Measurements from ENCODE around the gene VPS11. TPM values are rescaled to one million over a fixed set of nuclear protein-coding genes. Genes with fewer than 3 reads are reported as not detected.

VPS11 gene
- polyA plus RNA-seq, 1 donor: 29.4 TPM

- DNase-seq: no peak
Observed at GRCh38 chr11:119126675-119127268, 59.2 kb downstream of the VPS11 start.

- DNase-seq: no peak
Observed at GRCh38 chr11:119130662-119131061, 63.0 kb downstream of the VPS11 start.

Other genes with a start within 250 kb of the VPS11 start
- not detected for gene CXCR5, start 183.9 kb upstream of the VPS11 start, polyA plus RNA-seq (ENCODE audit: insufficient read length)
- gene BCL9L, start 141.9 kb upstream of the VPS11 start, polyA plus RNA-seq (ENCODE audit: insufficient read length): 110 TPM
- gene UPK2, start 111.5 kb upstream of the VPS11 start, polyA plus RNA-seq (ENCODE audit: insufficient read length): 1.2 TPM
- not detected for gene FOXR1, start 96.1 kb upstream of the VPS11 start, polyA plus RNA-seq (ENCODE audit: insufficient read length)
- gene CENATAC, start 69.7 kb upstream of the VPS11 start, polyA plus RNA-seq (ENCODE audit: insufficient read length): 21.5 TPM
- gene RPS25, start 49.5 kb upstream of the VPS11 start, polyA plus RNA-seq (ENCODE audit: insufficient read length): 1,495 TPM
- gene TRAPPC4, start 49.1 kb upstream of the VPS11 start, polyA plus RNA-seq (ENCODE audit: insufficient read length): 36.3 TPM
- 10.2 TPM for gene SLC37A4, start 36.9 kb upstream of the VPS11 start, polyA plus RNA-seq (ENCODE audit: insufficient read length)
- 37.2 TPM for gene HYOU1, start 10.6 kb upstream of the VPS11 start, polyA plus RNA-seq (ENCODE audit: insufficient read length)
- gene HMBS, start 17.1 kb downstream of the VPS11 start, polyA plus RNA-seq (ENCODE audit: insufficient read length): 19.7 TPM
- 28.9 TPM for gene DPAGT1, start 34.0 kb downstream of the VPS11 start, polyA plus RNA-seq (ENCODE audit: insufficient read length)
- 8.0 TPM for gene C2CD2L, start 39.5 kb downstream of the VPS11 start, polyA plus RNA-seq (ENCODE audit: insufficient read length)
- 21.8 TPM for gene HINFP, start 53.8 kb downstream of the VPS11 start, polyA plus RNA-seq (ENCODE audit: insufficient read length)
- 0.34 TPM for gene ABCG4, start 81.2 kb downstream of the VPS11 start, polyA plus RNA-seq (ENCODE audit: insufficient read length)
- 14.6 TPM for gene NLRX1, start 100.9 kb downstream of the VPS11 start, polyA plus RNA-seq (ENCODE audit: insufficient read length)
- gene NHERF4, start 117.7 kb downstream of the VPS11 start, polyA plus RNA-seq (ENCODE audit: insufficient read length): not detected
- gene CBL, start 138.5 kb downstream of the VPS11 start, polyA plus RNA-seq (ENCODE audit: insufficient read length): 13.4 TPM
- gene MCAM, start 249.3 kb downstream of the VPS11 start, polyA plus RNA-seq (ENCODE audit: insufficient read length): 220 TPM

Measured in hindlimb muscle (tissue), 1 donor.